Measurements from ENCODE around the gene SGF29.
"Not testable (repeated sequence)": the region's sequence is repeated elsewhere in the genome, so short reads cannot be mapped to it uniquely, and the experiment has no call there.

SGF29 gene

DNA sequence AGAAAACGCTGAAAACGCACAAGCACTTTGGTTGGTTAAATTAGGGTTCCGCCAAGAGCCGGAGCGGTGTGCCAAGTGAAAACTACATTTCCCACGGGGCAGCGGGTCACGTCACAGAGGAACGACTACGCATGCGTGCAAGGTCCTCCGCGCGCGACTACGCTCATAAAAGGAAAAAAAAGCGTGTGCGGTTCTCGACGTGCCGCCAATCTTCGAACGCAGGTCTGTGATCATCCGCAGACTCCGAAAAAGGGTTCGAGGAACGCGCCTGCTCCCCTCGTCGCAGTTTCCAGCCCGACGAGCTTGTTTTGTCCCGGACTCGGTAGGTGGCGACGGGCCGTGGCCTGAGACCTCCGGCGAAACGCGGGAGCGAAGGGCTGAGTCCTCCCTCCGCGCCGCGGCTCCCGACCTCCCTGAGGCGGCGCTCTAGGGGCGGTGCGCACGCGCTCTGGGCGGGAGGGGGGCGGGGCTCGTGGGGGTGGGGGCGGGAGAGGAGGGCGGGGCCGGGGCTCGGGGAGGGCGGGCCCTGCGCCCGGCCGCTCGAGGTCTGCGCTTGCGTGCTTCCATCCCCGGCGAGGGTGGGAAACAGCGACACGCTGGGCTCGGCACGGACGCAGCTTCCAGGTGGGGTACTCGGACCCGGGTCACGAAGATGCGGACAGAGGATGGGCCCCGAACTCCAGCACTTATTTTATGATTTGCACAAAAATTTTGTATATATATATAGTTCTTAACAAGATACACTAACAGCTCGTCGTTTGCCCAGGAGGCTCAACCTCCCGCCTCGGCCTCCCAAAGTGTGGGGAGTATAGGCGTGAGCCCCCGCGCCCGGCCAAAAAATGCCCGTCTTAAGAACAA is at the start of gene SGF29:
Gene SGF29, plus strand, starts transcription at position 145 of the 858 bp plus-strand sequence. CDS start 27,150 bp downstream, outside the sequence.
- peak; percentile 85 to 86 for DNase-seq (ENCODE audit: low read depth in 2 of 2)

DNA sequence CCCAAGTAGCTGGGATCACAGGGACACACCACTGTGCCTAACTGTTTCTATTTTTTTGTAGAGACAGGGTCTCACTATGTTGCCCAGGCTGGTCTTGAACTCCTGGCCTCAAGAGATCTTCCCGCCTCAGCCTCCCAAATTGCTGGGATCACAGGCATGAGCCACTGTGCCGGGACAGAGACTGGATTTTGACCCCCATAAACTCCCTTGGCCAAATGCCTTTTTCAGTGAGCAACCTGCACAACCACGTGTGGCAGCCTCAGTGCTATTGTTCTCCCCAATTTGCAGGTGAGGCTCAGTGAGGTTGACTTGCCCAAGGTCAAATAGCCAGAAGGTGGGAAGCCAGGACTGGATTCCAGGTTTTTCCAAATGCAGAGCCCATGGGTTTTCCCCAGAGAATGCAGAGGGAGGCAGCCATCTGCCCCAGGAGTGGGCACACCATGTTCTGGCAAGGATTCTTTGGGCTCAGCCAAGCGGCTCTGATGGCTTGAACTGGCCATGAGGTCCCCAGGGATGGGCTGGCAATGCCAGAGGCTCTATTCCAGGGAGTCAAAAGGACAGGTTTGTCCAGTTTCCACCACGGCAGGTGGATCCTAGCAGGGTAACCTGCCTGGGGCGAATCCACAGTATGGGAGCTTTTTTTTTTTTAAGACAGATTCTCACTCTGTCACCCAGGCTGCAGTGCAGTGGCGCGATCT is 48.9 kb upstream of the SGF29 start:
- DNase-seq (ENCODE audit: low read depth in 2 of 2) = no peak

DNA sequence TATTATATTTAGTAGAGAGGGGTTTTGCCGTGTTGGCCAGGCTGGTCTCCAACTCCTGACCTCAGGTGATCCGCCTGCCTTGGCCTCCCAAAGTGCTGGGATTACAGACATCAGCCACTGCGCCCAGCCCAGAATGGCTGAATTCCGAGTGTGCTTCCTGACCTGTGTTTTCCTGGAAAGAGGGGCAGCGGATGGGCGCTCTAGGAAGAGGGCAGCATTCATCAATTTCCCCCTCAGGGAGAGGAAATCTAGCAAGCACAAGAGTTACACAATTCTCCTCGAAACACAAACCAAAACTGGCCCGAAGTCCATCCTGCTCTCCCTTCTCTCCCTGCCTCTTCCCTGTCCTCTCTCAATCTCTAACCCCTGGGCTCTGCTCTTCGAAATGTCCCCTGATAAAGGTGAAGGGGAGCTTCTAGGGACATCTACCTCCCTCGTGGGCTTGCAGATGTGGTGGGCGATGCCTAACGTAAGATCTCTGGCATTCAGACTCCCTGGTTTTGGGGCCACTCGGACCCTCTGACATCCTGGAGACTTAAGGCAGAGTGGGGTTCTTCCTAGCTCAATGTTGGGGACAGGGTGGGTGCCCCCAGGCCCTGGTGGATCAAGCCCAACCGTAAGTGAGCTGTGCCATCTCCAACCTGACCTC is 48.1 kb upstream of the SGF29 start:
- DNase-seq (ENCODE audit: low read depth in 2 of 2) = no peak

DNA sequence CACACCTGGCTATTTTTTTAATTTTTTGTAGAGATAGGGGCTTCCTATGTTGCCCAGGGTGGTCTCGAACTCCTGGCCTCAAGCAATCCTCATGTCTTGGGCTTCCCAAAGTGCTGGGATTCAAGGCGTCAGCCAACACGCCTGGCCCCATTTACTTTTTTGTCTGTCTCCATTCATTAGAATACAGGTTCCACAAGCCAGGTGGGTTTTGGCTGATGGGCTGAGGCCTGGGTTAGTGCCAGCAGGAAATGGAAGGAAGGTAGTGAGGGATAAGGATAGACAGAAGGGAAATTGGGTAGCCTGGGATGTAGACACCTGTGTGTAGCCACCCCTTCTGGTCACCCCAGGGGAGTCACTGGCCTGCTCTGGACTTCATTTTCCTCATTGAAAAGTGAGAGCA is 42.7 kb upstream of the SGF29 start:
- no peak for DNase-seq (ENCODE audit: low read depth in 2 of 2)

DNA sequence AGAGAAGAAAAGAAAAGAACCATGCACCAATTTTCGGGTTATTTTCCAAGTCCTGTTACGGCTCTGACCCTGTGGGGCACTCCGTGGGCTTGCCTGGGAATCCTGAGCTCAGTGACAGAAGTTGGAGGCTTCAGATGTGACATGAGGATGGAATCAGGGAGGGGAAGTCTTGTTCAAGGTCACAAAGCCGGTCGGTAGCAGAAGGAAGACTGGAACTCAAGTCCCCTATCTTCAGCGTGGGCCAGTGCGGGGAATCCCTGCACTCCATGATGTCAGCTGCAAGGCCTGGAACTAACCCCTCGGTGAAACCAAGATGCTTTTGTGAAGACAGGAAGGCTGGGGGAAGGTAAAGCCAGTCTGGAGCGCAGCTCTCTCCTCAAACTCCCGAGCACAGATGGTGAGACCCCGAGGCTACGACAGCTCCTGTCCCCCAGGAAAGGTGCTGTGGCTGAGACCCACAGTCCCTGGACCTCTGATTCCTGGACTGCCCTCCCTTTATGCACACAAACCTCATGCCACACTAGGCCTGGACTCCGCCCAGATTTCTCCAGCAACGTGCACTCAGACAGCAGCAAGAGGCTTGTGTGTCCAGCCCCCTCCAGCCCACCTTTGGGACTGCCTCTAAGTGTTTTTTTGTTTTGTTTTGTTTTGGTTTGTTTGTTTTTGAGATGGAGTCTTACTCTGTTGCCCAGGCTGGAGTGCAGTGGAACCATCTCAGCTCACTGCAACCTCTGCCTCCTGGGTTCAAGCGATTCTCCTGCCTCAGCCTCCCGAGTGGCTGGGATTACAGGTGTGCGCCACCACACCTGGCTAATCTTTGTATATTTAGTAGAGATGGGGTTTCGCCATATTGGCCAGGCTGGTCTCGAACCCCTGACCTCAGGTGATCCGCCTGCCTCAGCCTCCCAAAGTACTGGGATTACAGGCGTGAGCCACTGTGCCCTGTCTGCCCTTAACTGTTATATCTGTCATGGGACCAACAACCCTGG is 41.6 kb upstream of the SGF29 start:
- DNase-seq (ENCODE audit: low read depth in 2 of 2) = no peak

DNA sequence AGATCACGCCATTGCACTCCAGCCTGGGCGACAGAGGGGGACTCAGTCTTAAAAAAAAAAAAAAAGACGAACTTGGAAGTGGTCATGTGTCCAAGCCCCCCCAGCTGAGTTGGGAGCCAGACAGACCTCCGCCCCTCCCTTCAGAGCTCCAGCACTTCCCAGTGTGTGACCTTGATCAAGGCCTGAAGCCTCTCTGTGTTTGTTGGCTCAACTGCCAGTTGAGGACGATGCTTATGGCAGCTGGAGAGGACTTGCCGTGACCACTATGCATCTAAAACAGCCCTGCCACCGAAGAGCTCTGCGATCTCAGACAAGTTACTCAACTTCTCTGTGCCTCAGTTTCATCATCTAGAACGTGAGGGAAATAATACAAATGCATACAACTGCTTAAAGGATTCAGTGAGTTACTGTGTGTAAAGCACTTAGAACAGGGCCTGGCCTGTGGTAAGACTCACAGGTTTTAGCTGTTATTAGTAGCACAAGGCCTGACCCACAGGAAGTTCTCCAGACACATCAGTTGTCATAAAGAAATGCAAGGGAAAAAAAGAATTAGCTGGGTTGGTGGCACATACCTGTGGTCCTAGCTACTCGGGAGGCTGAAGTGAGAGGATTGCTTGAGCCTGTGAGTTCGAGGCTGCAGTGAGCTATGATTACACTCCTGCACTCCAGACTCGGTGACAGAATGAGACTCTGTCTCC is 40.1 kb upstream of the SGF29 start:
- no peak for DNase-seq (ENCODE audit: low read depth in 2 of 2)

DNA sequence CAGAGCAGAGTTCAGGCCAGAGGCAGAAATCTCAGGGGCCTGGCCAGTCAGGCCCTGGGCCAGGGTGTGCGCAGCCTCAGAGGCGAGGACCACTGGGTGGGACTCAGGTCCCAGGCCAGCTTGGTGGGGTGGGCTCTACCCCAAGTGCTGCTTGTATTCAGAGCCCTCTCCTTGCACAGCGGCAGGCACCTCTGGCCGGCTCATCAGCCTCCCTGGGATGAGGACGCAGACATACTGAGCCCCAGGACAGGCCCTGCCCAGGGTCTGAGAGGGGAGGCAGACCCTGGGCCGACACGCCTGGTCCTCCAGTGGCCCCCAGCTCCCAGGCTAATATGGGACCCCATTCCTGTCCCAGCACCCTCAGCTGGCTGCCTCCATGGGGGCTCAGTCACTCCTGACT is 39.5 kb upstream of the SGF29 start:
- no peak for DNase-seq (ENCODE audit: low read depth in 2 of 2)

DNA sequence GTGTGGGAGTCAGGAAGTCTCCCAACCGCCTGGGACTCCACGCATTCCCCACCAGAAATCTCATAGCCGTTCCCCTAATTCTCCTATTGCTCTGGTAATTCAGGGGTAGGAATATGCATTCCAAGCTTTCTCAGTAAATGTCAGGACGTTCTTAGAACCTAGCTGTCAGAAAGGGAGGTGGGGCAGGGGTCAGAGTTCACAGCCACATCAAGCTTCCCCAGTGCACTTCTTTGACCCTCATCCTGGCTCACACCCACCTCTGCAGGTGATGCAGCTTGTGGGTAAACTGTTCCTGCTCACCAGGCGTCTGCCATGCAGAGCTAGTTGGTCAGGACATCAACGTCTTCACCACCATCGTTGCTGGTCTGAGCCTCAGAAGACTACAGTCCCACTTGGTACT is 33.0 kb upstream of the SGF29 start:
- no peak for DNase-seq (ENCODE audit: low read depth in 2 of 2)

DNA sequence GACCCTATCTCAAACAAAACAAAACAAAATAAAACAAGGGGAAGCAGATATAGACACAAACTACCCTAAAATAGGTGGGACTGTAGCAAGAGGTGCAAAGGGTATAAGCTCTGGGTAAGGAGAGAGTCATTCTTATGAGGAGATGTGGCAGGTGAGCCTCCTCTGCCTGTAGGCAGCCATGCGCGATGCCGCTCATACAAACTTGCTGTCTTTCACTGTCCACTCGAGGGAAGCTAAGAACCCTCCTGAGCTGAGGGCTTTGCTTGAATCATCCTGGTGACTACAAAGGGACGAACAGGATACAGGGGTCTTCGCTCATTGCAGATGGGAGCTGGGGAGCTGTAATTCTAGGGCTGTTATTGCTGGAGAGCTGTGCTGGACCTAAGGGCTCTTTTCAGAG is 32.3 kb upstream of the SGF29 start:
- no peak for DNase-seq (ENCODE audit: low read depth in 2 of 2)

DNA sequence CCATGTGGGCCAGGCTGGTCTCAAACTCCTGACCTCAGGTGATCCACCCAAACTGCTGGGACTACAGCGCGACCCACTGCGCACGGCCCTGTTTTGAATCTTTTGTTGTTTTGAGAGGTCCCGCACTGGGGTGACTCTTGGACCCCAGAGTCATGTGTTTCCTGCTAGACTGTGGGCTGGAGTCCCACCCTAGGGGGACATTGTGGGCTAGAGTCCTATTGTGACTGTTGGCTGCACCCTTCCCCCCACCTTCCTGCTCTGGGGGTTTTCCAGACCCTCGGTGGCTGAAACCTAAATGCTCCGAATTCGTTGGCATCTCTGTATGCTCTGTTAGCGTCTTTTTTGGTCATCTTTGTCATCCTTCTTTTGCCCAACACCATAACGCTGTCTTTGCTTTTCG is 30.9 kb upstream of the SGF29 start:
- no peak for DNase-seq (ENCODE audit: low read depth in 2 of 2)

DNA sequence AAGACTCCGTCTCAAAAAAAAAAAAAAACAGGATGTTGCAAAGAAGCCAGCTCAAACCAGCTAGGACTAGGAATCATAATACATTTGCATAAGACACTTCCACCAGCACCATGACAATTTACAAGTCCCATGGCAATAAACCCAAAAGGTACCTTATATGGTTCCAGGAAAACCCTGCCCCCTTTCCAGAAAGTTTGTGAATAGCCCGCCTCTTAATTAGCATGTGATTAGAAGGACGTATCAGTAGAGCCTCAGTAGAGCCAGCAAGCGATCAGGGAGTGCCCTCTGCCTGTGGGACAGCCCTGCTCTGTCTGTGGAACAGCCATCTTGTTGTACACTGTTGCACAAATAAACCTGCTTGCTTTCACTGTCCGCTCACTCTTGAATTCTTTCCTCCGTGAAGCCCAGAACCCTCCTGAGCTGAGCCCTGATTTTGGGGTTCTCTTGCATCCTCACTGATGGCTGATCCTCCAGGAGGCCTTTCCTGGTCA is 29.0 kb upstream of the SGF29 start:
- no peak for DNase-seq (ENCODE audit: low read depth in 2 of 2)

DNA sequence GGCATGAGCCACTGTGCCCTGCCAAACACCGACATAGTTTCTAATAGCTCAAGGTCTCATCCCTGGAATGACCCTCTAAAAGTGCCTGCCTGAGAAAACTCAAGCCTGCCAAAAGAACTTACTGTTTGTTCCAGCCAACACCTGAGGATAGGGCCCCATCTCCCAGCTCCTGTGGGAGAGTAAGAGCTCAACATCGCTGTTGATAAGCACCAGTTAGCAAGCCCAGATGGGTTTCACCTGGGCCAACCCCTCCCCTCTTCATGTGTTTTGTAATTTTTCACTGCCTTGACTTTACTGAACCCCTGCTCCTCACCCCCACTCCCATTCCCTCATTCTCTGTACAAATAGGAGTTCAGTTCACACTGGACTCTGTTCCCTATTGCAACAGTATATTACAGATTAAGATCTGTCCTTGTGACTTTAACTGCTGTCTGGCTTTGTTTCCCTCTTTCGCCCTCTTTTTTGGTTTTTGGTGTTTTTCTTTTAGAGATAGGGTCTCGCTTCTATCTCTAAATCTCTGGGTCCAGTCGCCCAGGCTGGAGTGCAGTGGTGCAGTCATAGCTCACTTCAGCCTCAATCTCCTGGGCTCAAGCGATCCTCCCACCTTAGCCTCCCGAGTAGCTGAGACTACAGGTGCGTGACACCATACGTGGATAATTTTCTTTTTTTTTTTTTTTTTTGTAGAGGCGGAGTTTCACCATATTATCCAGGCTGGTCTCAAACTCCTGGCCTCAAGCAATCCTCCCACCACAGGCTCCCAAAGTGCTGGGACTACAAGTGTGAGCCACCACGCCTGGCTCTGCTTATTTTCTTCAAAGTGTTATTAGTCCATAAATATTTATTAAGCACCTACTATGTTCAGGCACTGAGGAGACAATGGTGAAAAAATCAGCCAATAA is 27.3 kb upstream of the SGF29 start:
- DNase-seq (ENCODE audit: low read depth in 2 of 2) = no peak

DNA sequence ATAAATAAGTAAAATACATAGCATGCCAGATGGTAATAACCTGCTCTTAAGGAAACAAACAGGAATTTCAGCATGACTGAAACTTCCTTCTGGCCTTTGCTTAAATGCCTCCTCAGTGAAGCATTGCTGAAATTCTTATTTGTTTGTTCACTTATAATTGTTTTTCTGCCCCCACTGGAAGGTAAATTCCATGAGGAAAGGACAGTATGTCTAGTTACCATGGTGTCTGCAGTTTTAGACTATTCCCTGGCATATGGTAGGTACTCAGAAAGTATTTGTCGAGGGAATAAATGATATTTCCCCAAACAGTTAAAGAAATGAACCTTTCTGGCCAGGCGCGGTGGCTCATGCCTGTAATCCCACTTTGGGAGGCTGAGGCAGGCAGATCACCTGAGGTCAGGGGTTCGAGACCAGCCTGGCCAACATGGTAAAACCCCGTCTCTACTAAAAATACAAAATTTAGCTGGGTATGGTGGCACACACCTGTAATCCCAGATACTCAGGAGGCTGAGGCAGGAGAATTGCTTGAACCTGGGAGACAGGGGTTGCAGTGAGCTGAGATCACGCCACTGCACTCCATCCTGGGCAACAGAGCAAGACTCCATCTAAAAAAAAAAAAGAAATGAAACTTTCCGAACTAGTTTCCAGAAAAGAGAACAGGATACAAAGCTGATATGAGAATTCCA is 26.5 kb upstream of the SGF29 start:
- DNase-seq (ENCODE audit: low read depth in 2 of 2) = not testable (repeated sequence)

DNA sequence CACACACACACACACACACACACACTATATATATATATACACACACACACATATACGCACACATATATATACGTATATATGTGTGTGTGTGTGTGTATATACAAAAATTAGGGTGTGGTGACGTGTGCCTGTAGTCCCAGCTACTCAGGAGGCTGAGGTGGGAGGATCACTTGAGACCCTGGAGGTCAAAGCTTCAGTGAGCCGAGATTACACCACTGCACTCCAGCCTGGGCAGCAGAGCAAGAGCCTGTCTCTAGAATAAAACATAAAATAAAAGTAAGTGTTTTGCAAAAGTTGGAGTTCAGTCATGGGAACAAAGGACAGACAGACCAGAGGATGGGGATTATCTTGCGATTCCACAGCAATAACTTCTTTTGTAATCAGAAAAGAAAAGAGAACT is 25.7 kb upstream of the SGF29 start:
- no peak for DNase-seq (ENCODE audit: low read depth in 2 of 2)

DNA sequence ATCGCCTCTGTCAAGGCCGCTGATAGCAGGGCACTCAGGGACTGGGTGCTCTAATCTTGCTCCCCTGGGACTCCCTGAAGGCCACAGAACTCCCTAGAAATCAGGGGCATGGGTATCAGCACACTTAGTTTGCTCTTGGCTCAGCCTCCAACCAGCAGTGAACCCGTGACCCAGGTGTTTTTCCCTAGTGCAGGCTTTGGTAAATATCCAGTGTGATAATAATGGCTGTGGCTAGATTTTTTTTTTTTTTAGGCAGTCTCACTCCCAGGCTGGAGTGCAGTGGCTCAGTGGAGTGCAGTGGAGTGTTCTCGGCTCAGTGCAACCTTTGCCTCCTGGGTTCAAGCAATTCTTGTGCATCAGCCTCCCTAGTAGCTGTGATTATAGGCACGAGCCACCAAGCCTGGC is 25.3 kb upstream of the SGF29 start:
- no peak for DNase-seq (ENCODE audit: low read depth in 2 of 2)

DNA sequence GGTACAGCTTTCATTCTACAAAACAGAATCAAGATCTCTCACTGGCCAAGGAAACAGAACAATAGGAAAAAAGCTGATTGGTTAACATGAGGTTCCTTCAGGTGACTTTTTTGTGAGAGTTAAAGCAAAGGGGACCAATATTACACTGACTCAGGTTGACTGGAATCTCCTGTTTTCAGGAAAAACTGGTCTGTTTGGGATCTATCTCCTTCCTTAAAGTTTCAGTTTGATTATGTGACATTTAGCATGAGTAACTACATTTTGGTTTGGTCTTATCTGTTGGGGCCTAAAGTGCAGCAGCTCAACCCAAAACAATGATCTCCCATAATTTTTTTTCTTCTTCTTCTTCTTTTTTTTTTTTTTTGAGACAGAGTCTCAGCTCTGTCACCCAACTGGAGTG is 24.6 kb upstream of the SGF29 start:
- DNase-seq (ENCODE audit: low read depth in 2 of 2) = no peak

DNA sequence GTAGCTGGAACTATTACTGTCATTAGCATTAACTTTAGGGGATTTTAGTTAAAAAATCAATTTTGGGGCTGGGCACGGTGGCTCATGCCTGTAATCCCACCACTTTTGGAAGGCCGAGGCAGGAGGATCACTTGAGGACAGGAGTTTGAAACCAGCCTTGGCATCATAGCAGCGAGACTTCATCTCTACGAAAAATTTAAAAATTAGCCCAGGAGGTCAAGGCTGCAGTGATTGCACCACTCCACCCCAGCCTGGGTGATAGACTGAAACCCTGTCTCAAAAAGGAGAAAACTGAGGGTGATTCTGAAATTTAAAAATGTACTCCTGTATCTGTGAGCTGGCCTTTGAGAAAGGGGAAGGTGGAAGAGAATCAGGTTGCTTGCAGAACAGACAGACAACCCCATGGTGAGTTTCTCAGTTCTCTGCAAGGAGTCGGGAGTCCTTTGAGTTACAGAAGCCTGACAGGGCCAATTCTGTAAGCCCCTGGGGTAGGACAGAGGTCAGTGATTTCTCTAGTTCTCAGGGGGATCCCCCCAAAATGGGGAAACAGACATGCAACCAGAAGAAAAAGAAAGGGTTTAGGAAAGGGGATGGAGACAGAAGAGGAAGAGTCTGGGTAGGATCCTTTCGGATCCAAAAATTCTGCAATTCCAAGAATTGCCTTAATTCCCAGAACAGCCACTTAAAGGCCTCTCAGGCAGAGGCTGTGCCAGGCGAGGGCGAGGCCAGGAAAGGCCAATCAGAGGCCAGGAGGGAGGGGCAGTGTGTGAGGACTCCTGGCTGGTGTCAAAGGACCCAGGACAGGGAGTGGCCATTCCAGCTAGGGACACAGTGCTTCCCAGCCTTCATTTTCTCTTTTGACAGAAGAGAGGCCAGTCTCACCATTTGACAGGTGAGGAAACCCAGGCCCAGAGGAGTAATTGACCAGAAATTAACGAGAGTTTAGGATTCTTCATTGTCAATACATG is 21.7 kb upstream of the SGF29 start:
- no peak for DNase-seq (ENCODE audit: low read depth in 2 of 2)

Data from stimulated activated CD4-positive, alpha-beta T cell treated with anti-CD3 and anti-CD28 coated beads, Interleukin-4, amount 100 ng/mL, for 48 hours (primary cell).